SK-N-SH (cell line): ENCODE data around the gene ITSN2. TPM values are rescaled to one million over a fixed set of nuclear protein-coding genes. Genes with fewer than 3 reads are reported as not detected.

Source experiments
- CTCF ChIA-PET: fragments of 300-600, 350-600 bp; formaldehyde crosslinking; extraction: SDS; loops from one replicate; lab custom pipeline; 2021; lab: Yijun Ruan, JAX
- POLR2A ChIA-PET: fragments of 350-600 bp; sonication (Branson Sonifier 250); formaldehyde crosslinking; extraction: SDS; loops from one replicate; lab custom pipeline; 2020; ENCODE audit warnings: antibody characterized with exemption, inconsistent platforms; lab: Yijun Ruan, JAX
- DNase-seq: peaks from one replicate; pipeline ENCODE4 v3.0.0; 2012
- H2AFZ ChIP-seq: fragments of 200-600 bp; sonication (generic); 2 replicates; pipeline ENCODE4 v1.8.1; 2016; ENCODE audit warnings: antibody characterized with exemption, mild to moderate bottlenecking, low read depth
- H3F3A ChIP-seq: fragments of 200-600 bp; sonication (generic); replicated peaks from 2 replicates; pipeline ENCODE3; 2016; ENCODE audit warnings: antibody characterized with exemption, mild to moderate bottlenecking; ENCODE audit not compliant: insufficient read depth
- H3K27ac ChIP-seq, 2 experiments: fragments of 200-500 bp in 1 of 2; fragments of 200-600 bp in 1 of 2; sonication (Bioruptor generic) in 1 of 2; sonication (generic), shearing (Covaris generic) in 1 of 2; 2 replicates each; pipeline versions ENCODE4 v1.5.1 to v1.6.1; 2014 to 2016; ENCODE audit warnings: low read depth in 2 of 2, inconsistent platforms in 1 of 2, low read length in 1 of 2, mild to moderate bottlenecking in 1 of 2, mixed read lengths in 1 of 2
- H3K27me3 ChIP-seq: fragments of 200-600 bp; sonication (generic), shearing (Covaris generic); 2 replicates; pipeline ENCODE4 v1.6.1; 2016; ENCODE audit warnings: mixed run types; ENCODE audit not compliant: insufficient read depth
- H3K36me3 ChIP-seq, 2 experiments: fragments of 200-500 bp in 1 of 2; fragments of 200-600 bp in 1 of 2; sonication (Bioruptor generic) in 1 of 2; sonication (generic) in 1 of 2; replicated peaks in 1 of 2; 2 replicates each; pipeline versions ENCODE3 to v1.5.1; 2014 to 2016; ENCODE audit warnings: low read length in 1 of 2, mild to moderate bottlenecking in 1 of 2; ENCODE audit not compliant: insufficient read depth in 2 of 2, control insufficient read depth in 1 of 2
- H3K4me1 ChIP-seq, 2 experiments: fragments of 200-500 bp in 1 of 2; fragments of 200-600 bp in 1 of 2; sonication (Bioruptor generic) in 1 of 2; sonication (generic), shearing (Covaris generic) in 1 of 2; 2 replicates each; pipeline versions ENCODE4 v1.5.1 to v1.6.1; 2014 to 2016; ENCODE audit warnings: low read depth in 1 of 2, low read length in 1 of 2, mixed run types in 1 of 2; ENCODE audit not compliant: insufficient read depth in 2 of 2, control insufficient read depth in 1 of 2
- H3K4me2 ChIP-seq: fragments of 200-600 bp; sonication (generic), shearing (Covaris generic); 2 replicates; pipeline ENCODE4 v1.6.1; 2017; ENCODE audit warnings: mixed run types
- H3K4me3 ChIP-seq, 2 experiments: fragments of 200-500 bp in 1 of 2; fragments of 200-600 bp in 1 of 2; sonication (Bioruptor generic) in 1 of 2; sonication (generic), shearing (Covaris generic) in 1 of 2; 2 replicates each; pipeline versions ENCODE4 v1.5.1 to v1.8.1; 2014 to 2016; ENCODE audit warnings: low read depth in 2 of 2, inconsistent platforms in 1 of 2, low read length in 1 of 2, mild to moderate bottlenecking in 1 of 2, mixed read lengths in 1 of 2, moderate library complexity in 1 of 2
- H3K79me2 ChIP-seq: fragments of 200-600 bp; sonication (generic); 2 replicates; pipeline ENCODE4 v1.8.1; 2017; ENCODE audit warnings: mild to moderate bottlenecking; ENCODE audit not compliant: insufficient read depth
- H3K9ac ChIP-seq: fragments of 200-600 bp; sonication (generic); 2 replicates; pipeline ENCODE4 v1.6.1; 2017; ENCODE audit warnings: mixed run types
- H3K9me2 ChIP-seq: fragments of 200-600 bp; sonication (generic); 2 replicates; pipeline ENCODE4 v1.6.1; 2017; ENCODE audit warnings: mixed run types
- H3K9me3 ChIP-seq: fragments of 200-600 bp; sonication (generic); 2 replicates; pipeline ENCODE4 v1.6.1; 2017; ENCODE audit warnings: mixed run types, mild to moderate bottlenecking, moderate library complexity
- H4K20me1 ChIP-seq: fragments of 200-600 bp; sonication (generic); 2 replicates; pipeline ENCODE4 v1.6.1; 2017; ENCODE audit warnings: mild to moderate bottlenecking, mixed run types; ENCODE audit not compliant: insufficient read depth
- CHD2 ChIP-seq: fragments of 150-350 bp; IDR thresholded peaks from 2 replicates; pipeline ENCODE4 v1.6.1; 2018; ENCODE audit warnings: low read length; ENCODE audit not compliant: partially characterized antibody
- ELF1 ChIP-seq: IDR thresholded peaks from 2 replicates; pipeline ENCODE4 v1.4.0; 2012
- EP300 ChIP-seq, 2 experiments: IDR thresholded peaks; 2 replicates each; pipeline versions ENCODE4 v1.4.0 to v1.6.1; 2012; ENCODE audit warnings: borderline replicate concordance in 1 of 2, low read depth in 1 of 2, low read length in 1 of 2
- EZH2phosphoT487 ChIP-seq: fragments of 200-600 bp; sonication (generic); IDR thresholded peaks from 2 replicates; pipeline ENCODE4 v1.6.1; 2017; ENCODE audit warnings: low read depth, mixed run types, mild to moderate bottlenecking, antibody characterized with exemption, moderate library complexity, borderline replicate concordance
- FOSL2 ChIP-seq: IDR thresholded peaks from 2 replicates; pipeline ENCODE4 v1.4.0; 2012; ENCODE audit warnings: low read depth, mild to moderate bottlenecking, moderate library complexity, borderline replicate concordance
- GATA2 ChIP-seq: sonication (generic); formaldehyde crosslinking; IDR thresholded peaks from 2 replicates; pipeline ENCODE4 v1.5.0; 2020; ENCODE audit warnings: mild to moderate bottlenecking, missing genetic modification reagents
- JUND ChIP-seq: IDR thresholded peaks from 2 replicates; pipeline ENCODE4 v1.4.0; 2012
- MEF2A ChIP-seq: IDR thresholded peaks from 2 replicates; pipeline ENCODE4 v1.4.0; 2012; ENCODE audit warnings: low read depth, borderline replicate concordance
- MXI1 ChIP-seq: IDR thresholded peaks from 2 replicates; pipeline ENCODE4 v1.6.1; 2012; ENCODE audit warnings: mild to moderate bottlenecking, low read depth, low read length, improper control_type of control experiment
- NFIC ChIP-seq: IDR thresholded peaks from 2 replicates; pipeline ENCODE4 v1.4.0; 2012; ENCODE audit warnings: borderline replicate concordance
- POLR2AphosphoS5 ChIP-seq: IDR thresholded peaks from 2 replicates; pipeline ENCODE4 v1.6.1; 2012; ENCODE audit warnings: low read depth, low read length
- RAD21 ChIP-seq: IDR thresholded peaks from 2 replicates; pipeline ENCODE4 v1.6.1; 2012; ENCODE audit warnings: mild to moderate bottlenecking, low read length
- RCOR1 ChIP-seq: fragments of 150-350 bp; IDR thresholded peaks from 2 replicates; pipeline ENCODE4 v1.6.1; 2017; ENCODE audit warnings: antibody characterized with exemption, low read length
- SIN3A ChIP-seq: IDR thresholded peaks from 2 replicates; pipeline ENCODE4 v1.6.1; 2012; ENCODE audit warnings: low read depth, mild to moderate bottlenecking, low read length, moderate library complexity, borderline replicate concordance
- TAF1 ChIP-seq: IDR thresholded peaks from 2 replicates; pipeline ENCODE4 v1.6.1; 2012; ENCODE audit warnings: low read depth, mild to moderate bottlenecking, low read length, moderate library complexity, borderline replicate concordance
- TEAD4 ChIP-seq: IDR thresholded peaks from 2 replicates; pipeline ENCODE4 v1.4.0; 2012; ENCODE audit warnings: mild to moderate bottlenecking, borderline replicate concordance; ENCODE audit not compliant: insufficient read depth
- USF2 ChIP-seq: fragments of 150-350 bp; IDR thresholded peaks from 2 replicates; pipeline ENCODE4 v1.6.1; 2017; ENCODE audit warnings: antibody characterized with exemption, low read length, low read depth, borderline replicate concordance
- YY1 ChIP-seq: IDR thresholded peaks from 2 replicates; pipeline ENCODE4 v1.4.0; 2012; ENCODE audit warnings: low read depth, mild to moderate bottlenecking
- ZBTB33 ChIP-seq: IDR thresholded peaks from 2 replicates; pipeline ENCODE4 v1.4.0; 2012; ENCODE audit warnings: low read depth, borderline replicate concordance
- WGBS: methylation state at CpG from one replicate; pipeline ENCODE4 v1.1.6; 2017; ENCODE audit warnings: low lambda C conversion rate; 5-methylcytosine and 5-hydroxymethylcytosine counted together
- polyA plus RNA-seq, 3 experiments: library from polyadenylated mRNA; depleted of rRNA; stranded (reverse); fragments of >200 nt; gene quantifications; 2 replicates each; pipeline ENCODE4 v1.2.3, GENCODE V29; 2012

The ITSN2 gene
- polyA plus RNA-seq, 1 of the 3 experiments (the other 2 are of a cell fraction), result 11.9 TPM

GRCh38 chr2:24353973-24354372, 6.4 kb downstream of the ITSN2 start:
- peak; percentile 58 for DNase-seq
- no peak overlapping the region for H3K27ac ChIP-seq
- ChIA-PET CTCF (interaction anchor here (1.3 to 2.1 kb wide), 5 partner anchors 14 to 427 kb away, joined by 3 to 6 read pairs (median 3); partner anchors contain the start of genes ATAD2B and TP53I3), POLR2A (no interaction called here)
- H4K20me1 ChIP-seq, result peaks cover 15% of the 10 kb centered on the region; the same call in 1 of the 2 replicates
- H3K9ac ChIP-seq, result no peak overlapping the region
- H3K79me2 ChIP-seq, result peaks cover 99% of the 10 kb centered on the region
- H3K36me3 ChIP-seq, result no peaks in the 10 kb centered on the region
- TF ChIP-seq GATA2 (CRISPR knock-in tag) (peak; percentile 69), RCOR1 (peak; percentile 49; the same call in 1 of the 2 replicates), CHD2 (peak; percentile 32), MEF2A (no peak)
- H2AFZ ChIP-seq, result no peak overlapping the region
- 95% methylated on average over 1 of the region's 1 CpG for WGBS
- H3K9me3 ChIP-seq, result no peaks in the 10 kb centered on the region
- H3K4me1 ChIP-seq, result peaks cover 4 to 11% of the 10 kb centered on the region in 2 experiments
- no peak overlapping the region for H3K4me3 ChIP-seq
- H3K9me2 ChIP-seq, result no peaks in the 10 kb centered on the region
- peaks cover 4% of the 10 kb centered on the region for H3F3A ChIP-seq
- no peak overlapping the region for H3K4me2 ChIP-seq
- H3K27me3 ChIP-seq, result no peaks in the 10 kb centered on the region

GRCh38 chr2:24353364-24353763, 7.0 kb downstream of the ITSN2 start:
- Histone ChIP-seq H3K27me3 (no peaks in the 10 kb centered on the region), H3K4me2 (no peak overlapping the region), H3K79me2 (peaks cover 99% of the 10 kb centered on the region), H3K9me3 (no peaks in the 10 kb centered on the region), H3K9ac (no peak overlapping the region), H3K9me2 (no peaks in the 10 kb centered on the region), H3K4me3 (no peak overlapping the region), H4K20me1 (peaks cover 15% of the 10 kb centered on the region; the same call in 1 of the 2 replicates), H3K36me3 (no peaks in the 10 kb centered on the region), H2AFZ (no peak overlapping the region), H3K27ac (no peak overlapping the region), H3F3A (peaks cover under 1% of the 10 kb centered on the region)
- ChIA-PET POLR2A (no interaction called here), CTCF (interaction anchor here (1.4 to 1.6 kb wide), 2 partner anchors 32 to 426 kb away, joined by 3 to 4 read pairs; partner anchors contain the start of gene ATAD2B)
- no peak for DNase-seq
- 76% methylated on average over 5 of the region's 5 CpGs for WGBS
- TF ChIP-seq YY1 (no peak), EZH2phosphoT487 (no peak)
- TF ChIP-seq, all 33 proteins: peak for 0
- H3K4me1 ChIP-seq, result peaks cover 4 to 7% of the 10 kb centered on the region in 2 experiments

GRCh38 chr2:24352664-24353063, 7.7 kb downstream of the ITSN2 start:
- Histone ChIP-seq H3K36me3 (no peaks in the 10 kb centered on the region), H4K20me1 (peaks cover 15% of the 10 kb centered on the region; the same call in 1 of the 2 replicates), H3K27me3 (no peaks in the 10 kb centered on the region), H3K4me1 (peaks cover 4 to 7% of the 10 kb centered on the region in 2 experiments), H3K9me2 (no peaks in the 10 kb centered on the region), H3K9me3 (no peaks in the 10 kb centered on the region), H3K27ac (no peak overlapping the region), H3K4me3 (no peak overlapping the region), H3K4me2 (no peak overlapping the region), H2AFZ (no peak overlapping the region), H3K9ac (no peak overlapping the region), H3F3A (no peaks in the 10 kb centered on the region), H3K79me2 (peaks cover 98% of the 10 kb centered on the region)
- CTCF ChIA-PET, result interaction anchor here (1.1 kb wide), 1 partner anchor 116 kb away, joined by 3 read pairs; no protein-coding TSS in a partner anchor
- POLR2A ChIA-PET, result no interaction called here
- no peak for DNase-seq
- TF ChIP-seq FOSL2 (no peak), JUND (no peak), SIN3A (no peak), RCOR1 (no peak), NFIC (no peak), CHD2 (no peak), POLR2AphosphoS5 (no peak), RAD21 (no peak), EP300 (IDR thresholded peaks at IDR 0.05; ENCODE audit: borderline replicate concordance in 1 of 2, low read depth in 1 of 2, low read length in 1 of 2) (no peak), TEAD4 (no peak), TAF1 (no peak), ELF1 (no peak), ZBTB33 (no peak), USF2 (no peak), YY1 (no peak), MXI1 (no peak)
